Endodermal cell (in vitro differentiated cells): ENCODE results near the gene OLFM4. TPM values are rescaled to one million over a fixed set of nuclear protein-coding genes. Genes with fewer than 3 reads are reported as not detected.
"Not testable (repeated sequence)": the region's sequence is repeated elsewhere in the genome, so short reads cannot be mapped to it uniquely, and the experiment has no call there.

Experiments used
- DNase-seq: peaks from one replicate; pipeline ENCODE4 v3.0.0-alpha.2; 2017
- H3K27ac ChIP-seq: 2 replicates; pipeline ENCODE4 v1.5.1; 2013; ENCODE audit warnings: mild to moderate bottlenecking, low read depth, low read length, moderate library complexity
- H3K27me3 ChIP-seq: 2 replicates; pipeline ENCODE4 v1.6.1; 2013; ENCODE audit warnings: mild to moderate bottlenecking, low read length, moderate library complexity; ENCODE audit not compliant: insufficient read depth, control insufficient read depth, poor library complexity, severe bottlenecking
- H3K36me3 ChIP-seq: 2 replicates; pipeline ENCODE4 v1.7.0; 2013; ENCODE audit warnings: mild to moderate bottlenecking, low read length, moderate library complexity; ENCODE audit not compliant: control insufficient read depth, insufficient read depth
- H3K4me1 ChIP-seq: one replicate; pipeline ENCODE4 v1.7.0; 2013; ENCODE audit warnings: low read length; ENCODE audit not compliant: control insufficient read depth, insufficient read depth
- H3K4me3 ChIP-seq: 2 replicates; pipeline ENCODE4 v1.5.1; 2013; ENCODE audit warnings: mild to moderate bottlenecking, low read length, moderate library complexity
- H3K9ac ChIP-seq: 2 replicates; pipeline ENCODE4 v1.6.1; 2013; ENCODE audit warnings: mild to moderate bottlenecking, low read length, moderate library complexity; ENCODE audit not compliant: poor library complexity, severe bottlenecking; ENCODE audit errors: extremely low read depth
- H3K9me3 ChIP-seq: 2 replicates; pipeline ENCODE4 v1.6.1; 2013; ENCODE audit warnings: mild to moderate bottlenecking, low read length, moderate library complexity; ENCODE audit not compliant: control insufficient read depth
- H3K27ac Mint-ChIP-seq: 2 replicates; pipeline ENCODE4 v1.8.0; 2020; ENCODE audit warnings: mixed read lengths
- H3K27me3 Mint-ChIP-seq: 2 replicates; pipeline ENCODE4 v1.8.0; 2021; ENCODE audit warnings: mild to moderate bottlenecking, mixed read lengths; ENCODE audit not compliant: insufficient read depth
- H3K36me3 Mint-ChIP-seq: 2 replicates; pipeline ENCODE4 v1.8.0; 2020; ENCODE audit warnings: low read depth, mixed read lengths
- H3K4me1 Mint-ChIP-seq: 2 replicates; pipeline ENCODE4 v1.8.0; 2020; ENCODE audit warnings: mixed read lengths
- H3K4me3 Mint-ChIP-seq: 2 replicates; pipeline ENCODE4 v1.8.0; 2020; ENCODE audit warnings: mild to moderate bottlenecking, moderate library complexity, mixed read lengths
- H3K9me3 Mint-ChIP-seq: 2 replicates; pipeline ENCODE4 v1.8.0; 2020; ENCODE audit warnings: mild to moderate bottlenecking, mixed read lengths
- WGBS, 2 experiments: methylation state at CpG; one replicate each; pipeline versions ENCODE4 v1.1.5 to v1.1.7; 2013; ENCODE audit warnings: missing lambda C conversion rate in 2 of 2, mixed read lengths in 1 of 2; ENCODE audit not compliant: insufficient coverage in 1 of 2, insufficient read length in 1 of 2; 5-methylcytosine and 5-hydroxymethylcytosine counted together
- total RNA-seq, 2 donors: library from RNA; stranded (reverse); fragmentation: NEBNext Ultra II Directional in 1 of 2; extraction: Animal tissue kit (Norgen Biotek cat#: 25700) in 1 of 2; gene quantifications; 2 replicates in 1 of 2; 3 replicates in 1 of 2; pipeline ENCODE4 v1.2.1, GENCODE V29; 2021
- TF ChIP-seq, protein P1 (sequence below): fragments of 200-600 bp; sonication (generic); conservative IDR thresholded peaks from 2 replicates; pipeline ENCODE4 v1.5.0; 2021; ENCODE audit warnings: antibody characterized with exemption, mild to moderate bottlenecking

The OLFM4 gene
- total RNA-seq, 2 donors from 2014 or later = not detected

DNA sequence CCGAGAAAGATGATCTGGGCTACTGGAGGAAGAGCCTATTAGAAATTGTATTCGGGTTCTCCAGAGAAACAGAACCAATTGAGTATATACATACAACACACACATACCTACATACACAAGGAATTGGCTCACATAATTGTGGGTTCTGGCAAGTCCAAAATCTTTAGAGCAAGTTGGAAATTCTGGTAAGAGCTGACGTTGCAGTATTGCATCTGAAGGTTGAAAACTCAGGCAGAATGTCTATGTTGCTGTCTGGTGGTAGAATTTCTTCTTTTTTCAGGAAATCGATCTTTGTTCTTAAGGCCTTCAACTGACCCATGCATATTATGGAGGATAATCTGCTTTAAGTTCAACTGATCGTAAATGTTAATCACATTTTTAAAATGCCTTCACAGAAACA lies 15.5 kb upstream of the OLFM4 start:
- Histone ChIP-seq H3K4me1 (no peaks in the 10 kb centered on the region), H3K36me3 (no peaks in the 10 kb centered on the region), H3K4me3 (no peak overlapping the region), H3K9ac (no peak overlapping the region), H3K27ac (no peak overlapping the region), H3K9me3 (peaks cover 8% of the 10 kb centered on the region), H3K27me3 (no peaks in the 10 kb centered on the region)
- Mint-ChIP-seq H3K4me3 (no peak overlapping the region), H3K27ac (no peak overlapping the region), H3K27me3 (peaks cover 8% of the 10 kb centered on the region), H3K4me1 (peaks cover 2% of the 10 kb centered on the region), H3K36me3 (no peaks in the 10 kb centered on the region), H3K9me3 (peaks cover 6% of the 10 kb centered on the region)
- TF ChIP-seq, protein P1, sequence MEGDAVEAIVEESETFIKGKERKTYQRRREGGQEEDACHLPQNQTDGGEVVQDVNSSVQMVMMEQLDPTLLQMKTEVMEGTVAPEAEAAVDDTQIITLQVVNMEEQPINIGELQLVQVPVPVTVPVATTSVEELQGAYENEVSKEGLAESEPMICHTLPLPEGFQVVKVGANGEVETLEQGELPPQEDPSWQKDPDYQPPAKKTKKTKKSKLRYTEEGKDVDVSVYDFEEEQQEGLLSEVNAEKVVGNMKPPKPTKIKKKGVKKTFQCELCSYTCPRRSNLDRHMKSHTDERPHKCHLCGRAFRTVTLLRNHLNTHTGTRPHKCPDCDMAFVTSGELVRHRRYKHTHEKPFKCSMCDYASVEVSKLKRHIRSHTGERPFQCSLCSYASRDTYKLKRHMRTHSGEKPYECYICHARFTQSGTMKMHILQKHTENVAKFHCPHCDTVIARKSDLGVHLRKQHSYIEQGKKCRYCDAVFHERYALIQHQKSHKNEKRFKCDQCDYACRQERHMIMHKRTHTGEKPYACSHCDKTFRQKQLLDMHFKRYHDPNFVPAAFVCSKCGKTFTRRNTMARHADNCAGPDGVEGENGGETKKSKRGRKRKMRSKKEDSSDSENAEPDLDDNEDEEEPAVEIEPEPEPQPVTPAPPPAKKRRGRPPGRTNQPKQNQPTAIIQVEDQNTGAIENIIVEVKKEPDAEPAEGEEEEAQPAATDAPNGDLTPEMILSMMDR = no peak
- WGBS, 2 experiments = 85 to 95% methylated on average over 2 to 5 of the region's 5 CpGs
- no peak for DNase-seq

DNA sequence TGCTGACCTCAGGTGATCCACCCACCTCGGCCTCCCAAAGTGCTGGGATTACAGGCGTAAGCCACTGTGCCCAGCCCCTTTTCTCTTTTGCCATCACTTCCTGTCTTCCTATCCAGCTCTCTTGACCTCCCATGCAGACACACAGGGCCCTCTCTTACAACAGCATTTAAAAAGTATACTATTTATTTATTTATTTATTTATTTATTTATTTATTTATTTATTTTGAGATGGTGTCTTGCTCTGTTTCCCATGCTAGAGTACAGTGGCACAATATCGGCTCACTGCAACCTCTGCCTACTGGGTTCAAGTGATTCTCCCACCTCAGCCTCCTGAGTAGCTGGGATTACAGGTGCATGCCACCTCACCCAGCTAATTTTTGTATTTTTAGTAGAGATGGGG lies 14.6 kb upstream of the OLFM4 start:
- not testable (repeated sequence) for H3K4me1 Mint-ChIP-seq, H3K36me3 Mint-ChIP-seq, H3K27ac ChIP-seq, H3K36me3 ChIP-seq, H3K4me3 ChIP-seq, H3K27me3 ChIP-seq, H3K4me3 Mint-ChIP-seq, H3K9ac ChIP-seq, H3K27me3 Mint-ChIP-seq, H3K9me3 Mint-ChIP-seq, H3K9me3 ChIP-seq, H3K27ac Mint-ChIP-seq, H3K4me1 ChIP-seq, DNase-seq
- 67 to 79% methylated on average over 1 to 3 of the region's 3 CpGs for WGBS, 2 experiments

DNA sequence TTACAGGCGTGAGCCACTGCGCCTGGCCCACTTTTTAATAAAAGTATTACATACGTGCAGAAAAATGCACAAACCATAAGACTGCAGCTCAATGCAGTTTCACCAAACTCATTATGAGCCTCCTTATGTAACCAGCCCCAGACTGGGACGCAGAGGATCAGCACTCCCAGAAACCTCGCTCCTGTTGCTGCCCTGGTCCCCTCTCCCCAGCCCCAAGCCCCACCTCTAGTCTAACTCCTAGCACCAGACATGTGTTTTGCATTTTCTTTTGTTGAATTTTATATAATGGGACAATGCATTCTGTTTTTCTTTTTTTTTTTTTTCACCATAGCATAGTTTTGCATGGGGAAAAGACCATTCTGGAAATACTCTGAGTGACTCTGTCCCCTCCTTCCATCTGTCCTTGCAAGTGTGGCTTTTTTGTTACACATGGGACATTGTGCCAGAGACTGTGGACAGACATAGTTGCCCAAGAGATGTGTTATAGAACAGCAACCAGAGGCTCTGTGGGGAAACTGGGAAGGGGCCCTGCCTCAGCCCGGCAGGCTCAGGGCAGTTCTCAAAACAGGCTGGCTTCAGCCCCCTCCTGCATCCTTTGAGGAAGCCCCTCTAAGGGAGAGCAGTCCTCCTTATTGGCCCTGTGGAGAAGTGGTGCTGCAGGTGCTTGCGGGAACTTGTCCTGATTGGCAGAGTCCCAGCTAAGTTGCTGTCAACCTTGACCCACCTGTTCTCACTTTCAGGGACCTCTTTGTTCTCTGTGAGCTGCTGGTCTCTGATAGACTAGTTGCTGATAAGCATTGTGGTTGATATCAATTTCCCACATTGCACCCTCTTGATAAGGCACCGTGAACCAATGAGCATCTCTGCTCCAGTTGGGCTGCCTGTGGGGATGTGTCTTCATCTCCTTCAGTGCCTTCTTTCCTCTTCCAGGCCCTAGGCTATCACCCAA lies 13.8 kb upstream of the OLFM4 start:
- no peak overlapping the region for H3K4me3 Mint-ChIP-seq
- 86 to 94% methylated on average over 4 to 8 of the region's 8 CpGs for WGBS, 2 experiments
- H3K27ac ChIP-seq = no peak overlapping the region
- no peaks in the 10 kb centered on the region for H3K27me3 ChIP-seq
- peaks cover 8% of the 10 kb centered on the region for H3K9me3 ChIP-seq
- H3K9ac ChIP-seq = no peak overlapping the region
- H3K9me3 Mint-ChIP-seq = peaks cover 6% of the 10 kb centered on the region
- peaks cover 8% of the 10 kb centered on the region for H3K27me3 Mint-ChIP-seq
- no peaks in the 10 kb centered on the region for H3K36me3 Mint-ChIP-seq
- H3K4me3 ChIP-seq = no peak overlapping the region
- TF ChIP-seq, protein P1 = no peak
- peaks cover 2% of the 10 kb centered on the region for H3K4me1 Mint-ChIP-seq
- H3K27ac Mint-ChIP-seq = no peak overlapping the region
- no peaks in the 10 kb centered on the region for H3K36me3 ChIP-seq
- H3K4me1 ChIP-seq = no peaks in the 10 kb centered on the region
- DNase-seq = no peak
